Measurements from ENCODE around the gene FA2H.

DNA sequence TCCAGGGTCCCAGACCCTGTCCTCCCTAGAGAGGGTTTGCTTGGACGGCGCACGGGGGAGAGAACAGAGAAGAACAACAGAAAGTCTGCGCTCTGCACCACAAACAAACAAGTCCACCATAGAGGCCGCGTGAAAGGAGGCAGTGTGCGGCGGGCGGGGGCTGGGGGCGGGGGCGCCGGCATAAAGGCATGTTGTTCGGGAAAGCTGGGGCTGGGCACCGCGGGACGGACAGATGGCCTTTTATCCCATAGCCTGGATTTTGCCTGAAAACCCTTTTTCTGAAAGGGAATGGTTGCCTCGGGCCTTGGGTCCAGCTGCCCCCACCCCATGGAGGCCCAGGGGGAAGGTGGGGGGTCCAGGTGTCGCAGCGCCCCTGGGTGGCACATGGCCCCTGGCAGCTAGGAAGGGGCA lies 26.0 kb downstream of the FA2H start:
- TF ChIP-seq, protein P1, sequence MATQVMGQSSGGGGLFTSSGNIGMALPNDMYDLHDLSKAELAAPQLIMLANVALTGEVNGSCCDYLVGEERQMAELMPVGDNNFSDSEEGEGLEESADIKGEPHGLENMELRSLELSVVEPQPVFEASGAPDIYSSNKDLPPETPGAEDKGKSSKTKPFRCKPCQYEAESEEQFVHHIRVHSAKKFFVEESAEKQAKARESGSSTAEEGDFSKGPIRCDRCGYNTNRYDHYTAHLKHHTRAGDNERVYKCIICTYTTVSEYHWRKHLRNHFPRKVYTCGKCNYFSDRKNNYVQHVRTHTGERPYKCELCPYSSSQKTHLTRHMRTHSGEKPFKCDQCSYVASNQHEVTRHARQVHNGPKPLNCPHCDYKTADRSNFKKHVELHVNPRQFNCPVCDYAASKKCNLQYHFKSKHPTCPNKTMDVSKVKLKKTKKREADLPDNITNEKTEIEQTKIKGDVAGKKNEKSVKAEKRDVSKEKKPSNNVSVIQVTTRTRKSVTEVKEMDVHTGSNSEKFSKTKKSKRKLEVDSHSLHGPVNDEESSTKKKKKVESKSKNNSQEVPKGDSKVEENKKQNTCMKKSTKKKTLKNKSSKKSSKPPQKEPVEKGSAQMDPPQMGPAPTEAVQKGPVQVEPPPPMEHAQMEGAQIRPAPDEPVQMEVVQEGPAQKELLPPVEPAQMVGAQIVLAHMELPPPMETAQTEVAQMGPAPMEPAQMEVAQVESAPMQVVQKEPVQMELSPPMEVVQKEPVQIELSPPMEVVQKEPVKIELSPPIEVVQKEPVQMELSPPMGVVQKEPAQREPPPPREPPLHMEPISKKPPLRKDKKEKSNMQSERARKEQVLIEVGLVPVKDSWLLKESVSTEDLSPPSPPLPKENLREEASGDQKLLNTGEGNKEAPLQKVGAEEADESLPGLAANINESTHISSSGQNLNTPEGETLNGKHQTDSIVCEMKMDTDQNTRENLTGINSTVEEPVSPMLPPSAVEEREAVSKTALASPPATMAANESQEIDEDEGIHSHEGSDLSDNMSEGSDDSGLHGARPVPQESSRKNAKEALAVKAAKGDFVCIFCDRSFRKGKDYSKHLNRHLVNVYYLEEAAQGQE (IDR thresholded peaks at IDR 0.05; ENCODE audit: borderline replicate concordance in 1 of 2, low read depth in 1 of 2, low read length in 2 of 2) = no peak
- no peak for TF ChIP-seq ZNF629 (CRISPR knock-in tag; conservative IDR thresholded peaks at IDR 0.05)
- TF ChIP-seq TRIM24 (CRISPR knock-in tag; IDR thresholded peaks at IDR 0.05) = no peak
- no peak for TF ChIP-seq CAMTA2 (CRISPR knock-in tag; IDR thresholded peaks at IDR 0.05; ENCODE audit: borderline replicate concordance)
- TF ChIP-seq, protein P2, sequence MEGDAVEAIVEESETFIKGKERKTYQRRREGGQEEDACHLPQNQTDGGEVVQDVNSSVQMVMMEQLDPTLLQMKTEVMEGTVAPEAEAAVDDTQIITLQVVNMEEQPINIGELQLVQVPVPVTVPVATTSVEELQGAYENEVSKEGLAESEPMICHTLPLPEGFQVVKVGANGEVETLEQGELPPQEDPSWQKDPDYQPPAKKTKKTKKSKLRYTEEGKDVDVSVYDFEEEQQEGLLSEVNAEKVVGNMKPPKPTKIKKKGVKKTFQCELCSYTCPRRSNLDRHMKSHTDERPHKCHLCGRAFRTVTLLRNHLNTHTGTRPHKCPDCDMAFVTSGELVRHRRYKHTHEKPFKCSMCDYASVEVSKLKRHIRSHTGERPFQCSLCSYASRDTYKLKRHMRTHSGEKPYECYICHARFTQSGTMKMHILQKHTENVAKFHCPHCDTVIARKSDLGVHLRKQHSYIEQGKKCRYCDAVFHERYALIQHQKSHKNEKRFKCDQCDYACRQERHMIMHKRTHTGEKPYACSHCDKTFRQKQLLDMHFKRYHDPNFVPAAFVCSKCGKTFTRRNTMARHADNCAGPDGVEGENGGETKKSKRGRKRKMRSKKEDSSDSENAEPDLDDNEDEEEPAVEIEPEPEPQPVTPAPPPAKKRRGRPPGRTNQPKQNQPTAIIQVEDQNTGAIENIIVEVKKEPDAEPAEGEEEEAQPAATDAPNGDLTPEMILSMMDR (CRISPR knock-in tag; IDR thresholded peaks at IDR 0.05) = no peak
- TF ChIP-seq, protein P3, sequence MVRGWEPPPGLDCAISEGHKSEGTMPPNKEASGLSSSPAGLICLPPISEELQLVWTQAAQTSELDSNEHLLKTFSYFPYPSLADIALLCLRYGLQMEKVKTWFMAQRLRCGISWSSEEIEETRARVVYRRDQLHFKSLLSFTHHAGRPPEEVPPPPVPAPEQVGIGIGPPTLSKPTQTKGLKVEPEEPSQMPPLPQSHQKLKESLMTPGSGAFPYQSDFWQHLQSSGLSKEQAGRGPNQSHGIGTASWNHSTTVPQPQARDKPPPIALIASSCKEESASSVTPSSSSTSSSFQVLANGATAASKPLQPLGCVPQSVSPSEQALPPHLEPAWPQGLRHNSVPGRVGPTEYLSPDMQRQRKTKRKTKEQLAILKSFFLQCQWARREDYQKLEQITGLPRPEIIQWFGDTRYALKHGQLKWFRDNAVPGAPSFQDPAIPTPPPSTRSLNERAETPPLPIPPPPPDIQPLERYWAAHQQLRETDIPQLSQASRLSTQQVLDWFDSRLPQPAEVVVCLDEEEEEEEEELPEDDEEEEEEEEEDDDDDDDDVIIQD (CRISPR knock-in tag; IDR thresholded peaks at IDR 0.05; ENCODE audit: low read depth) = no peak
- TF ChIP-seq, protein P4, sequence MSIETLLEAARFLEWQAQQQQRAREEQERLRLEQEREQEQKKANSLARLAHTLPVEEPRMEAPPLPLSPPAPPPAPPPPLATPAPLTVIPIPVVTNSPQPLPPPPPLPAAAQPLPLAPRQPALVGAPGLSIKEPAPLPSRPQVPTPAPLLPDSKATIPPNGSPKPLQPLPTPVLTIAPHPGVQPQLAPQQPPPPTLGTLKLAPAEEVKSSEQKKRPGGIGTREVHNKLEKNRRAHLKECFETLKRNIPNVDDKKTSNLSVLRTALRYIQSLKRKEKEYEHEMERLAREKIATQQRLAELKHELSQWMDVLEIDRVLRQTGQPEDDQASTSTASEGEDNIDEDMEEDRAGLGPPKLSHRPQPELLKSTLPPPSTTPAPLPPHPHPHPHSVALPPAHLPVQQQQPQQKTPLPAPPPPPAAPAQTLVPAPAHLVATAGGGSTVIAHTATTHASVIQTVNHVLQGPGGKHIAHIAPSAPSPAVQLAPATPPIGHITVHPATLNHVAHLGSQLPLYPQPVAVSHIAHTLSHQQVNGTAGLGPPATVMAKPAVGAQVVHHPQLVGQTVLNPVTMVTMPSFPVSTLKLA (IDR thresholded peaks at IDR 0.05) = no peak
